Smooth muscle cell (in vitro differentiated cells): Measurements from ENCODE around the gene KAT7. TPM values are rescaled to one million over a fixed set of nuclear protein-coding genes. Genes with fewer than 3 reads are reported as not detected.

Experiments
- DNase-seq: peaks from one replicate; lab custom pipeline; 2025; ENCODE audit not compliant: unreplicated experiment; lab: John Stamatoyannopoulos, UW
- H2AFZ ChIP-seq: fragments of 200-600 bp; sonication (generic); 2 replicates; pipeline ENCODE4 v1.6.0; 2016; ENCODE audit warnings: antibody characterized with exemption, low read depth, mild to moderate bottlenecking
- H3F3A ChIP-seq: fragments of 200-600 bp; sonication (generic); 2 replicates; pipeline ENCODE4 v1.6.0; 2017; ENCODE audit warnings: antibody characterized with exemption, low read depth
- H3K27ac ChIP-seq: fragments of 200-600 bp; sonication (generic); 2 replicates; pipeline ENCODE4 v1.5.1; 2016; ENCODE audit warnings: low read depth, mild to moderate bottlenecking
- H3K27me3 ChIP-seq: fragments of 200-600 bp; sonication (generic); 2 replicates; pipeline ENCODE4 v1.6.1; 2016; ENCODE audit warnings: low read depth, mild to moderate bottlenecking
- H3K36me3 ChIP-seq: fragments of 200-600 bp; sonication (generic); 2 replicates; pipeline ENCODE4 v1.5.1; 2016; ENCODE audit warnings: low read depth
- H3K4me1 ChIP-seq: fragments of 200-600 bp; sonication (generic); 2 replicates; pipeline ENCODE4 v1.5.1; 2016; ENCODE audit warnings: low read depth
- H3K4me2 ChIP-seq: fragments of 200-600 bp; sonication (generic); 2 replicates; pipeline ENCODE4 v1.6.0; 2016; ENCODE audit warnings: mild to moderate bottlenecking
- H3K4me3 ChIP-seq: fragments of 200-600 bp; sonication (generic); 2 replicates; pipeline ENCODE4 v1.5.1; 2016; ENCODE audit warnings: mild to moderate bottlenecking
- H3K79me2 ChIP-seq: fragments of 200-600 bp; sonication (generic); 2 replicates; pipeline ENCODE4 v1.6.0; 2016; ENCODE audit warnings: low read depth, mild to moderate bottlenecking
- H3K9ac ChIP-seq: fragments of 200-600 bp; sonication (generic); 2 replicates; pipeline ENCODE4 v1.6.0; 2016; ENCODE audit warnings: low read depth
- H3K9me3 ChIP-seq: fragments of 200-600 bp; sonication (generic); replicated peaks from 2 replicates; pipeline ENCODE4 v1.5.1; 2016; ENCODE audit warnings: low read depth
- H4K20me1 ChIP-seq: fragments of 200-600 bp; sonication (generic); 2 replicates; pipeline ENCODE4 v1.6.0; 2016; ENCODE audit warnings: low read depth
- CTCF ChIP-seq: fragments of 200-600 bp; sonication (generic); IDR thresholded peaks from 2 replicates; pipeline ENCODE4 v1.5.1; 2017; ENCODE audit warnings: borderline replicate concordance, mild to moderate bottlenecking, antibody characterized with exemption; ENCODE audit not compliant: insufficient read depth, poor library complexity, severe bottlenecking
- WGBS: methylation state at CpG from one replicate; pipeline ENCODE4 v1.1.7; 2016; ENCODE audit warnings: low lambda C conversion rate; 5-methylcytosine and 5-hydroxymethylcytosine counted together
- polyA plus RNA-seq: library from polyadenylated mRNA; unstranded; fragments of >200 nt; fragmentation: Nextera tagmentation; extraction: Ambion mirVana; gene quantifications from 2 replicates; pipeline ENCODE4 v1.2.1, GENCODE V29; 2016
- total RNA-seq: library from RNA; depleted of rRNA; stranded (reverse); fragments of >200 nt; gene quantifications from 2 replicates; pipeline ENCODE4 v1.2.3, GENCODE V29; 2014

Gene KAT7
- total and polyA plus RNA-seq, 2 experiments from 2014 or later: 21.7 to 32.0 TPM

DNA sequence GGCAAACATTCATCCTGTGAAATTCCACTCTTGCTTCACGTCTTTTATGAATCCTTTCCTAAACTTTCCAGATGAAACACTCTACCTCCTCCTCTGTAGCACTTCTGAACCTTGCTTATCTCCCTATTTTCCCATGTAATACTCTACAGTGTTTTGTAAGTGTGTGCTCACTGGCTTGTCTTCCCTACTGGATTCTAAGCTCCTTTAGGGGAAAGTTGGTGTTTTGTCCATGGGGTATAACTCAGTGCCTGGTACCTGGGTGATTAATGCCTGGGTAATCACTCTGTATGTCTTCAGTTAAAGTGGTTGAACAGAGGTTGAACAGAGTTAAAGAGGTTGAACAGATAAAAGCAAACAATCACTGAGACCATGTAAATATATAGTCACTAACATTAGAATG lies 3.8 kb upstream of the KAT7 start:
- Histone ChIP-seq H3K27ac (no peak overlapping the region), H3K4me1 (peaks cover 9% of the 10 kb centered on the region), H3K9me3 (no peaks in the 10 kb centered on the region), H4K20me1 (peaks cover 5% of the 10 kb centered on the region), H3K4me2 (no peak overlapping the region), H3K27me3 (no peaks in the 10 kb centered on the region), H3K9ac (no peak overlapping the region), H3K36me3 (no peaks in the 10 kb centered on the region), H3K79me2 (peaks cover 5% of the 10 kb centered on the region), H3K4me3 (no peak overlapping the region), H3F3A (no peaks in the 10 kb centered on the region), H2AFZ (no peak overlapping the region)
- no peak for DNase-seq
- no peak for TF ChIP-seq CTCF
- WGBS: 77% methylated on average over 1 of the region's 1 CpG

GRCh38 chr17:49787884-49788477 lies 500 bp upstream of the KAT7 start:
- Histone ChIP-seq H3K79me2 (peaks cover 38% of the 10 kb centered on the region), H3K4me2 (peak overlapping the region; percentile 91), H3K27ac (peak overlapping the region; percentile 99), H3K9ac (peak overlapping the region; percentile 81), H4K20me1 (peaks cover 39% of the 10 kb centered on the region), H3K36me3 (no peaks in the 10 kb centered on the region), H3K27me3 (no peaks in the 10 kb centered on the region), H3K4me3 (peak overlapping the region; percentile 93), H2AFZ (peak overlapping the region; percentile 86), H3K9me3 (no peaks in the 10 kb centered on the region), H3K4me1 (peaks cover 18% of the 10 kb centered on the region), H3F3A (no peaks in the 10 kb centered on the region)
- TF ChIP-seq CTCF: no peak
- WGBS: 2% methylated on average over 17 of the region's 17 CpGs
- no peak for DNase-seq

DNA sequence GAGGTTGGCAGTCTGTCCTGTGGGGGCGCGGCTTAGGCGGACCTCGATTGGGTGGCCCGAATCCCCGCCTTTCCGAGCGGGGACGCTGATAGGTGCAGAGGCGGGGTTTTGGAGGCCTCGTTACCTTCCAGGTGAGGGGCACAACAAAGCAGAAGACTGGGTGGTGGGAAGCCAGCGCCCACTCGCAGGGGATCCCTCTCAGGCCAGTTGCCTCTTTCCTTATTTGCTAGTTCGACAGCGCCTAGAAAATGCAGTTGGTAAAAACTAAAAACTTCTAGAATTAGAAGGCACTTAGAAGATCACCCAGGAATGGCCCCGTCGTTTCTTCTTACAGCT lies 730 bp downstream of the KAT7 start:
- no peak for TF ChIP-seq CTCF
- Histone ChIP-seq H3K27ac (peak overlapping the region; percentile 48), H3K36me3 (peaks cover 4% of the 10 kb centered on the region), H4K20me1 (peaks cover 51% of the 10 kb centered on the region), H3K79me2 (peaks cover 50% of the 10 kb centered on the region), H3K4me1 (peaks cover 18% of the 10 kb centered on the region), H3K9ac (peak overlapping the region; percentile 20), H3K27me3 (no peaks in the 10 kb centered on the region), H3K4me3 (peak overlapping the region; percentile 93), H3F3A (no peaks in the 10 kb centered on the region), H3K4me2 (peak overlapping the region; percentile 91), H2AFZ (no peak overlapping the region), H3K9me3 (no peaks in the 10 kb centered on the region)
- DNase-seq: no peak
- WGBS: 14% methylated on average over 17 of the region's 17 CpGs

GRCh38 chr17:49793309-49793708 lies 4.8 kb downstream of the KAT7 start:
- Histone ChIP-seq H3K4me3 (no peak overlapping the region), H3K4me2 (no peak overlapping the region), H3K9me3 (no peaks in the 10 kb centered on the region), H3K9ac (no peak overlapping the region), H3K4me1 (peaks cover 12% of the 10 kb centered on the region), H2AFZ (no peak overlapping the region), H3K79me2 (peaks cover 77% of the 10 kb centered on the region), H3K36me3 (peaks cover 11% of the 10 kb centered on the region), H3F3A (no peaks in the 10 kb centered on the region), H3K27ac (no peak overlapping the region), H3K27me3 (no peaks in the 10 kb centered on the region), H4K20me1 (peaks cover 86% of the 10 kb centered on the region)
- 100% methylated on average over 3 of the region's 3 CpGs for WGBS
- no peak for DNase-seq
- no peak for TF ChIP-seq CTCF
